RWPE1 (cell line): ENCODE results near the gene PAEP.

Source experiments
- CTCF ChIA-PET: fragments of 350-600 bp; sonication (Branson Sonifier 250); formaldehyde crosslinking; extraction: SDS; loops from one replicate; lab custom pipeline; 2021; lab: Yijun Ruan, JAX
- POLR2A ChIA-PET: fragments of 400-600 bp; formaldehyde crosslinking; extraction: SDS; loops from one replicate; lab custom pipeline; 2020; ENCODE audit warnings: antibody characterized with exemption; ENCODE audit not compliant: low non-redundant PET; lab: Yijun Ruan, JAX
- DNase-seq: peaks from one replicate; pipeline ENCODE4 v3.0.0; 2012; ENCODE audit warnings: low spot score
- H3K27ac ChIP-seq: fragments of 450-650 bp; 2 replicates; pipeline ENCODE4 v1.5.1; 2017
- TF ChIP-seq, protein P1 (sequence below): fragments of 450-650 bp; conservative IDR thresholded peaks from 2 replicates; pipeline ENCODE4 v1.5.1; 2017; ENCODE audit warnings: low read depth, mild to moderate bottlenecking

The PAEP gene

DNA sequence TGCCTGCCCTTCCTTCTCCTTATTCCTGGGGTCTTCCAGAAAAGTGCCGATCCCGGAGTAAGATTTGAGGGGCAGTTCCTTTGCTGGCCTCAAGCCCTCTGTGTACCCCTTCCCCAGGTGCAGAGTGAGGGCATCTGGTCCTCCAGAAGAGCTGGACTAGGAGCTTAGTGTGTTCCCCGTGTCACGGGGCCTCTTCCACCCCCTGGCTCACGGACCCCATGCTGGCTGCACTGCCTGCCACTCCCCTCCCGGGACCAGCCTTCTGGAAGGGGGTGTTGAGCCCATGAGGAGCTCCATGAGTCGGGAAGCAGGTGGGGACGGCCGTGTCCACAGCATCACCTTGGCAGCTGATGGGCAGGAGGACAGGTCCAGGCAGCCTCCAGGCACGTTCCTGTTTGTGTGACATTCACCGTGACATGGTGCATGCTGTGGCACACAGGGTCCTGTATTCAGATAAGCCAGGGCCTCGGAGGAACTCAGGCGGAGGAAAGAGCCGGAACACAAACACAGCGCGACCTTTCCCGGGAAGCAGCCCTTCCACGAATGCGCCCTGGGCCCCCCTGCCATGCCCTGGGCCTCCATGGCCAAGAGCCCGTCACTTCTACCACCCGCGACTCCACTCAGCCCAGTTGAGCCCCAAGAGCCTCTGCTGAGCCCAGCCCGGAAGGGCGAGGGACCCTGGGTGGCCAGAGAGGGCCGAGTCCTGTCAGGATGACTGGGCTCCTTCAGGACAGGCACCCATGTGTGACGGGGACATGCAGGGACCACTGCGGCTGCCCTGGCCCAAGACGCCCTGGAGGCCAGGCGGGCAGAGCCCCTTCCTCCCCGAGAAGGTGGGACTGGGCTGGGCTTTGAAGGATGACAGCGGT is 46.2 kb upstream of the PAEP start:
- CTCF ChIA-PET: interaction anchor here (0.6 to 1.7 kb wide), 4 partner anchors 11 to 219 kb away, joined by 3 to 11 read pairs (median 4); no protein-coding TSS in a partner anchor
- DNase-seq: no peak
- no peak overlapping the region for H3K27ac ChIP-seq
- TF ChIP-seq, protein P1, sequence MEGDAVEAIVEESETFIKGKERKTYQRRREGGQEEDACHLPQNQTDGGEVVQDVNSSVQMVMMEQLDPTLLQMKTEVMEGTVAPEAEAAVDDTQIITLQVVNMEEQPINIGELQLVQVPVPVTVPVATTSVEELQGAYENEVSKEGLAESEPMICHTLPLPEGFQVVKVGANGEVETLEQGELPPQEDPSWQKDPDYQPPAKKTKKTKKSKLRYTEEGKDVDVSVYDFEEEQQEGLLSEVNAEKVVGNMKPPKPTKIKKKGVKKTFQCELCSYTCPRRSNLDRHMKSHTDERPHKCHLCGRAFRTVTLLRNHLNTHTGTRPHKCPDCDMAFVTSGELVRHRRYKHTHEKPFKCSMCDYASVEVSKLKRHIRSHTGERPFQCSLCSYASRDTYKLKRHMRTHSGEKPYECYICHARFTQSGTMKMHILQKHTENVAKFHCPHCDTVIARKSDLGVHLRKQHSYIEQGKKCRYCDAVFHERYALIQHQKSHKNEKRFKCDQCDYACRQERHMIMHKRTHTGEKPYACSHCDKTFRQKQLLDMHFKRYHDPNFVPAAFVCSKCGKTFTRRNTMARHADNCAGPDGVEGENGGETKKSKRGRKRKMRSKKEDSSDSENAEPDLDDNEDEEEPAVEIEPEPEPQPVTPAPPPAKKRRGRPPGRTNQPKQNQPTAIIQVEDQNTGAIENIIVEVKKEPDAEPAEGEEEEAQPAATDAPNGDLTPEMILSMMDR: no peak
- POLR2A ChIA-PET: no interaction called here

DNA sequence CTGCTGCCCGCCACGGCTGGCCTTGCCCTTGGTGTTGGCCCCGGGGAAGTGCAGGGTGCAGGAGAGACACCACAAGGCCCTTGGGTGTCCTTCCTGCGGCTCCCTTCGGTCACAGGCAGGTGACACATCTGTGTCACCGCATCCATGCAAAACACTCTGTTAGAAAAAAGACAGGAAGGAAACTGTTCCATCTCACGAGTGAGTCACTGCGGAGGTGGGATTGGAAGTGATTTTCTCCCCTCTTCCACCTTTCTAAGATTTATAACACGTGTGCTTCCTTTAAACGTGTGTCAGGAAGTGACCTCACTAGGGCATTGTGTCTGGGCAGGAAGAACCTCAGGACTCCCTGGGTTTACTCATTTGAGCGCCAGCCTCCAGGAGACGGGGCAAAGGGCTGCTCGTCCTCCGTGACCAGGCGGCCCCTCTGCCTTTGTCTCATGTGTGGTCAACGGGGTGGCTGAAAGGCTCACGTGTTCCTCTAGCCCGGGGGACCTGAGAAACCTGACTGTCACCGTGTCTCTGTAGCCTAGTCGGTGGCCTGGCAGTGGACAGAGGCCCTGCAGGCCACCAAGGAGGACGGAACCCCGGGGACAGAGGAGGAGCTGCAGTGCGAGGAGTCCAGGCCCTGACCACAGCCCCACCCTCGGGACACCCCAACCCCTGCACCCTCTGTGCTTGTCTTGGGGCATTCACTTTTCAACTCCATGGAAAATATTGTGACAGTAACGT is 45.3 kb upstream of the PAEP start:
- TF ChIP-seq, protein P1: no peak
- POLR2A ChIA-PET: no interaction called here
- no peak overlapping the region for H3K27ac ChIP-seq
- CTCF ChIA-PET: interaction anchor here (0.9 to 1.1 kb wide), 2 partner anchors 8 to 11 kb away, joined by 4 read pairs; no protein-coding TSS in a partner anchor
- DNase-seq: no peak

DNA sequence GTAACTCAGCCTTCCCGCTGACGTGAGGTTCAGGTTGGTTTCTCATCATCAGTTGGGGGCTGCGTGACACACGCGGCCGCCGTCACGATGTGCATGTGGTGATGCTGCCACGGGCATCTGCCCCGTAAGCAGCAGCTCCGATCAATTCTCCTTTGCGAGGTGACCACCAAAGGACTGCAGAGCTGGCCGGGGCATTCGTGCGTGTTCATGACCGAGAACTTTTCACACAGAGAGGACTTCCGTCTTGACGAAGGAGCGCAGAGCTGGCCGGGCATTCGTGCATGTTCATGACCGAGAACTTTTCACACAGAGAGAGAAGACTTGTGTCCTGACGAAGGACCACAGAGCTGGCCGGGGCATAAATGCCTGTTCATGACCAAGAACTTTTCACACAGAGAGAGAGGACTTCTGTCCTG is 44.1 kb upstream of the PAEP start:
- ChIA-PET POLR2A (no interaction called here), CTCF (interaction anchor here (0.6 to 1.1 kb wide), 3 partner anchors 9 to 162 kb away, joined by 3 to 4 read pairs (median 4); no protein-coding TSS in a partner anchor)
- TF ChIP-seq, protein P1: no peak
- DNase-seq: no peak
- H3K27ac ChIP-seq: no peak overlapping the region

DNA sequence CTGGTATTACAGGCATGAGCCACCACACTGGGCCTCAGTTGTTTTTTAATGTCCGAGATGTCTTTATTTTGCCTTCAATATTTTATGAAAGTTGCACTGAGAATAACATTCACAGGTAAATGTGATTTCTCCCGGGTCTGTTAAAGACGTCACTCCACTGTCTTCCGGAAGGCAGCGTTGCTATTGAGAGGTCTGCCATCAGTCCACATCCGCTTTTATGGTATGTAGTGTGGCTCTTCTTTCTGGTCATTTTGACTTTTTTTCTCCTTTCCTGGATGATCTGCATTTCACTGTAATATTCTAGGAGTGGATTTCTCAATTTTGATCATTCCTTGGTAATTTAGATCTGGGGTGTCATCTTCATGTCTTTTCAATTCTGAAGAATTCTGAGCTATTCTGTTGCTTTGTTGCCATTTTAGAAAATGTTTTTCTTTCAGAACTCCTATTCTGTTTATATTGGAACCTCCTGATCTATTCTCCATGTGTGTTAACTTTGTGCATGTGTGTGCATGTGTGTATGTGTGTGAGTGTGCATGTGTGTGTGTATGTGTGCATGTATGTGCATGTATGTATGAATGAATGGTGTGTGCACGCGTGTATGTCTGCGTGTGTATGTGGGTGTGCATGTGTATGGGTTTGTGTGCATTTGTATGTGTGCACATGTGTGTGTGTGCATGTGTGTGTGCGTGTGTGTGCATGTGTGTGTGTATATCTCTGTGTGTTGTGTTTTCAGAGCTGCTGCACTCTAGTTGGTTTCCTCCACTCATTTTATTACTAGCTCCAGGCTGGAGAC is 42.2 kb upstream of the PAEP start:
- ChIA-PET CTCF (interaction anchor here (0.7 kb wide), 2 partner anchors 10 to 739 kb away, joined by 3 to 4 read pairs; no protein-coding TSS in a partner anchor), POLR2A (no interaction called here)
- DNase-seq: no peak

DNA sequence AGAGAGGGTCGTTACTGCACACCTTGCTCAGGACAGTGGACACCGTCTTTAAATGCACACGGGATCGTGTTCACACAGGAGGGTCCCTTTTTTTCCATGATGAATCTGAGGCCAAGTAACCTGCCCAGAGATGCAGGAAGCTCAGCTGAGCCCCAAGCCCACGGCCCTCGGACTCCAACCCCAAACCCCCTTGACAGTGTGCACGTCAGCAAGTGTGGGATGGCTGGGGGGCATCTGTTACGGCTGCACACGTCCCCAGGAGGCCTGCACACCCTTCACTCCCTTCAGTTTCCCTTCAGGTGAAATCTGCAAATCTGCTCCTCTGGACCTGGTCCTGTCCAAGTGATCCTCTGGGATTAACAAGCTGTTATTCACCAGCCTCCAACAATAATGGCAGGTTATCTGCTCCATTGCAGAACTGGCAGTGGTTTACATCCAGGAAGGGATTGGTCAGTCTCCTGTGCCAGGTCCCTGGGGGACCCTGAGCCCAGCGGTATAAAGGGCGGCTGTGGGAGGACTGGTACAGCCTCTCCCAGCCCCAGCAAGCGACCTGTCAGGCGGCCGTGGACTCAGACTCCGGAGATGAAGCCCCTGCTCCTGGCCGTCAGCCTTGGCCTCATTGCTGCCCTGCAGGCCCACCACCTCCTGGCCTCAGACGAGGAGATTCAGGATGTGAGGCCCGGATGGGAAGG is 40.5 kb upstream of the PAEP start, which contains the start of gene LCN1:
Gene LCN1, plus strand, starts transcription at position 525 of the 692 bp plus-strand sequence. Its CDS starts 58 bp downstream, at position 583.
- ChIA-PET CTCF (no interaction called here), POLR2A (no interaction called here)
- DNase-seq: no peak
- TF ChIP-seq, protein P1: no peak
- no peak within 1 kb of the TSS for H3K27ac ChIP-seq

More for the DNA sequence above, 42.2 kb upstream of the PAEP start:
- TF ChIP-seq, protein P1: no peak
- no peak overlapping the region for H3K27ac ChIP-seq
